Fibroblast of lung (primary cell): Measurements from ENCODE around the gene HERC3. TPM values are rescaled to one million over a fixed set of nuclear protein-coding genes. Genes with fewer than 3 reads are reported as not detected.

Experiments used
- DNase-seq, 2 donors: peaks; one replicate each; pipeline versions ENCODE4 v3.0.0 to v3.0.0-alpha.2; 2010; ENCODE audit warnings: low read depth in 2 of 2
- H2AFZ ChIP-seq: 2 replicates; pipeline ENCODE4 v1.5.1; 2012; ENCODE audit warnings: low read length, control low read depth, inconsistent platforms
- H3K27ac ChIP-seq: 2 replicates; pipeline ENCODE4 v1.5.1; 2011; ENCODE audit warnings: low read length, control low read depth; ENCODE audit not compliant: insufficient read depth
- H3K27me3 ChIP-seq: 2 replicates; pipeline ENCODE4 v1.5.1; 2011; ENCODE audit warnings: mild to moderate bottlenecking, low read length; ENCODE audit not compliant: control insufficient read depth, insufficient read depth
- H3K36me3 ChIP-seq: 2 replicates; pipeline ENCODE4 v1.5.1; 2011; ENCODE audit warnings: low read length; ENCODE audit not compliant: control insufficient read depth, insufficient read depth
- H3K4me1 ChIP-seq: 2 replicates; pipeline ENCODE4 v1.5.1; 2011; ENCODE audit warnings: low read length; ENCODE audit not compliant: control insufficient read depth, insufficient read depth; ENCODE audit errors: extremely low read depth
- H3K4me2 ChIP-seq: 2 replicates; pipeline ENCODE4 v1.5.1; 2011; ENCODE audit warnings: low read length, control low read depth; ENCODE audit not compliant: insufficient read depth; ENCODE audit errors: extremely low read depth
- H3K4me3 ChIP-seq, 4 experiments: fragments of 200-600 bp in 1 of 4; sonication (generic) in 1 of 4; replicated peaks in 1 of 4; 2 replicates each; pipeline ENCODE4 v1.5.1; 2011 to 2016; ENCODE audit warnings: low read length in 4 of 4, low read depth in 3 of 4, mild to moderate bottlenecking in 3 of 4, control low read depth in 2 of 4, inconsistent platforms in 1 of 4, mixed read lengths in 1 of 4; ENCODE audit not compliant: insufficient read depth in 1 of 4; ENCODE audit errors: control extremely low read depth in 1 of 4
- H3K79me2 ChIP-seq: 2 replicates; pipeline ENCODE4 v1.5.1; 2012; ENCODE audit warnings: mild to moderate bottlenecking, low read length, inconsistent platforms; ENCODE audit not compliant: control insufficient read depth, insufficient read depth
- H3K9ac ChIP-seq: 2 replicates; pipeline ENCODE4 v1.5.1; 2011; ENCODE audit warnings: mild to moderate bottlenecking, low read length, control low read depth; ENCODE audit not compliant: insufficient read depth
- H3K9me3 ChIP-seq: 2 replicates; pipeline ENCODE4 v1.5.1; 2012; ENCODE audit warnings: low read depth, low read length; ENCODE audit not compliant: control insufficient read depth, insufficient read depth
- H4K20me1 ChIP-seq: 2 replicates; pipeline ENCODE4 v1.5.1; 2011; ENCODE audit warnings: low read length; ENCODE audit not compliant: control insufficient read depth, insufficient read depth; ENCODE audit errors: extremely low read depth
- EZH2 ChIP-seq: IDR thresholded peaks from 2 replicates; pipeline ENCODE4 v1.5.1; 2012; ENCODE audit warnings: low read length, control low read depth, mild to moderate bottlenecking; ENCODE audit errors: missing control alignments
- polyA plus RNA-seq, 2 donors: library from polyadenylated mRNA; depleted of rRNA in 1 of 2; stranded (reverse) in 1 of 2; unstranded in 1 of 2; fragments of >200 nt; gene quantifications; 2 replicates each; pipeline ENCODE4 v1.2.1, GENCODE V29; 2011 to 2012; ENCODE audit warnings: missing spikeins in 1 of 2
- total RNA-seq: library from RNA; depleted of rRNA; stranded (reverse); fragments of >200 nt; gene quantifications from 2 replicates; pipeline ENCODE4 v1.2.1, GENCODE V29; 2014

HERC3 gene
- total and polyA plus RNA-seq, 2 donors (not counting 1 experiment from before 2014, with no cell fraction given), result 24.5 to 27.6 TPM

- Histone ChIP-seq H3K4me2 (no peak overlapping the region), H3K79me2 (no peaks in the 10 kb centered on the region), H3K4me1 (peaks cover 13% of the 10 kb centered on the region), H3K9me3 (no peaks in the 10 kb centered on the region), H3K27ac (no peak overlapping the region), H2AFZ (no peak overlapping the region), H3K9ac (no peak overlapping the region), H3K27me3 (no peaks in the 10 kb centered on the region), H3K4me3 (no peak overlapping the region), H3K36me3 (no peaks in the 10 kb centered on the region), H4K20me1 (no peaks in the 10 kb centered on the region)
- no peak for DNase-seq
- TF ChIP-seq EZH2, result no peak
These were observed 165.5 kb downstream of the HERC3 start for GRCh38 chr4:88757776-88758175.

Other genes starting within 250 kb of the HERC3 start
- 8.5 and 12.9 TPM in 2 replicates for gene HERC6, start 213.6 kb upstream of the HERC3 start, total RNA-seq
- 4.1 and 6.3 TPM in 2 replicates for gene HERC6, start 213.6 kb upstream of the HERC3 start, polyA plus RNA-seq
- 3.3 TPM in 2 replicates for gene HERC5, start 135.4 kb upstream of the HERC3 start, total RNA-seq
- gene HERC5, start 135.4 kb upstream of the HERC3 start, polyA plus RNA-seq, result 0.23 and 0.73 TPM in 2 replicates
- 98.1 and 102 TPM in 2 replicates for gene PYURF, start 68.7 kb upstream of the HERC3 start, total RNA-seq
- gene PYURF, start 68.7 kb upstream of the HERC3 start, polyA plus RNA-seq, result 82.2 and 91.3 TPM in 2 replicates
- 5.9 and 8.9 TPM in 2 replicates for gene NAP1L5, start 105.3 kb downstream of the HERC3 start, total RNA-seq
- 14.1 and 14.8 TPM in 2 replicates for gene NAP1L5, start 105.3 kb downstream of the HERC3 start, polyA plus RNA-seq